SK-N-DZ (cell line): ENCODE data around the gene BBLN.

Experiments used
- DNase-seq: peaks from one replicate; pipeline ENCODE4 v3.0.0-alpha.2; 2015; ENCODE audit warnings: low spot score

The BBLN gene

GRCh38 chr9:128190013-128190412 is 29.9 kb downstream of the BBLN start:
- DNase-seq = no peak

- DNase-seq = no peak
These were observed 30.7 kb downstream of the BBLN start for GRCh38 chr9:128190516-128191405.

GRCh38 chr9:128191406-128192046 is 31.5 kb downstream of the BBLN start, which contains the start of gene CIZ1:
CIZ1 (minus strand) TSS chr9:128191572; CDS start chr9:128190857, 715 bp downstream.
- DNase-seq = peak; percentile 80

- DNase-seq = peak; percentile 88
These were observed 32.7 kb downstream of the BBLN start for GRCh38 chr9:128192601-128193371.

- no peak for DNase-seq
These were observed 33.5 kb downstream of the BBLN start for GRCh38 chr9:128193469-128194096.

GRCh38 chr9:128201441-128202369 is 41.6 kb downstream of the BBLN start:
- no peak for DNase-seq

- DNase-seq = no peak
These were observed 42.6 kb downstream of the BBLN start for GRCh38 chr9:128202648-128203023.

GRCh38 chr9:128203024-128203706 is 43.1 kb downstream of the BBLN start, which contains the start of gene DNM1:
DNM1 (plus strand) TSS chr9:128203379; CDS start chr9:128203471, 92 bp downstream.
- DNase-seq = peak; percentile 62

- peak; percentile 71 for DNase-seq
These were observed 43.9 kb downstream of the BBLN start for GRCh38 chr9:128203707-128204551.

- no peak for DNase-seq
These were observed 44.8 kb downstream of the BBLN start for GRCh38 chr9:128204858-128205257.

- DNase-seq = no peak
These were observed 45.4 kb downstream of the BBLN start for GRCh38 chr9:128205296-128205944.

- no peak for DNase-seq
These were observed 46.4 kb downstream of the BBLN start for GRCh38 chr9:128206484-128206883.

- DNase-seq = no peak
These were observed 47.1 kb downstream of the BBLN start for GRCh38 chr9:128206916-128207910.

GRCh38 chr9:128208386-128208785 is 48.3 kb downstream of the BBLN start:
- DNase-seq = no peak

- no peak for DNase-seq
These were observed 49.0 kb downstream of the BBLN start for GRCh38 chr9:128208946-128209669.
